RPMI8226 (cell line): ENCODE results near the gene HOXD3.
A peak's percentile ranks its signal among the peaks of the same experiment; 100 is the strongest.

Experiments used
- DNase-seq: peaks from one replicate; pipeline ENCODE4 v3.0.0-alpha.2; 2015

HOXD3 gene

GRCh38 chr2:176165370-176166050, 8.4 kb downstream of the HOXD3 start:
- no peak for DNase-seq

DNA sequence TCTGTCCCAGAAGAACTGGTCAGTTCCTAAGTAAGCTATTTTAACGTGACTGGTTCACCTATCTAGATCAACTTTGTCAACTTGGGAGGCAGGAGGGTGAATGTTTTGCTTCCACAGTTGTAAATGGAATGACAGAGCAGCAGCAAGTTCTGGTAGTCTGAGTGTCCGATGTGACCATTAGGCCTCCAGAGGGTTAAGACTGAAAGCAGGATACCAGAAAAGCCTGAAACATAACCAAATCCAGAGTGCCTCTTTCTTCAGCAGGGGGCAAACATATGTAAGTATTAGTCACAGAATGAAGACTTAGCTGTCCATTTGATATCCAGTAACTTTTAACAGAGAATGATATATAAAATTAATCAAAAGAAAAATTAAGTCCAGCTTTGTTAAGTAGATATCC, 9.2 kb downstream of the HOXD3 start:
- no peak for DNase-seq

DNA sequence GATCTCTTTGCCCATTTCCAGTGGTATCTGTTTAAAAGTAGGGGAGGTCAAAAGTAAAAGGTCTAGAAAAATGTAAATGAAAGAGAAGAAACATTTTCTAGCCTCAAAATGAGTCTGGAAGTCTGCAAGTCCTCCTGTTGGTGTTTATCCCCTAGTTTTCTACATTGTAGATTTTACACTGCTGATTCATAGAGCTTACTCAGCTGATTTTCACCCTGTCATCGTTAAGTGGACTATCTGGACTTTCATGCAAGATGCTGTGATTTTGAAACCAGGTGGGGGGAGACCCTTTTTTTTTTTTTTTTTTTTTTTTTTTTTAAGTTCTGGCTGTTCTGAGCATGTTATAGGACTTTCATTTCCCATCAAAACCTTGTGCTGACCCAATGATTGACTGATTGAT, 10.3 kb downstream of the HOXD3 start:
- DNase-seq = no peak

DNA sequence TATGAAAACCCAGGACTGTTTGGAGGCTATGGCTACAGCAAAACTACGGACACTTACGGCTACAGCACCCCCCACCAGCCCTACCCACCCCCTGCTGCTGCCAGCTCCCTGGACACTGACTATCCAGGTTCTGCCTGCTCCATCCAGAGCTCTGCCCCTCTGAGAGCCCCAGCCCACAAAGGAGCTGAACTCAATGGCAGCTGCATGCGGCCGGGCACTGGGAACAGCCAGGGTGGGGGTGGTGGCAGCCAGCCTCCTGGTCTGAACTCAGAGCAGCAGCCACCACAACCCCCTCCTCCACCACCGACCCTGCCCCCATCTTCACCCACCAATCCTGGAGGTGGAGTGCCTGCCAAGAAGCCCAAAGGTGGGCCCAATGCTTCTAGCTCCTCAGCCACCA, 12.1 kb downstream of the HOXD3 start:
- no peak for DNase-seq

- DNase-seq = no peak
Measured at GRCh38 chr2:176169711-176170110, 12.6 kb downstream of the HOXD3 start.

- DNase-seq = no peak
Measured at GRCh38 chr2:176170602-176171305, 13.6 kb downstream of the HOXD3 start.

- DNase-seq = no peak
Measured at GRCh38 chr2:176171351-176172006, 14.4 kb downstream of the HOXD3 start.

DNA sequence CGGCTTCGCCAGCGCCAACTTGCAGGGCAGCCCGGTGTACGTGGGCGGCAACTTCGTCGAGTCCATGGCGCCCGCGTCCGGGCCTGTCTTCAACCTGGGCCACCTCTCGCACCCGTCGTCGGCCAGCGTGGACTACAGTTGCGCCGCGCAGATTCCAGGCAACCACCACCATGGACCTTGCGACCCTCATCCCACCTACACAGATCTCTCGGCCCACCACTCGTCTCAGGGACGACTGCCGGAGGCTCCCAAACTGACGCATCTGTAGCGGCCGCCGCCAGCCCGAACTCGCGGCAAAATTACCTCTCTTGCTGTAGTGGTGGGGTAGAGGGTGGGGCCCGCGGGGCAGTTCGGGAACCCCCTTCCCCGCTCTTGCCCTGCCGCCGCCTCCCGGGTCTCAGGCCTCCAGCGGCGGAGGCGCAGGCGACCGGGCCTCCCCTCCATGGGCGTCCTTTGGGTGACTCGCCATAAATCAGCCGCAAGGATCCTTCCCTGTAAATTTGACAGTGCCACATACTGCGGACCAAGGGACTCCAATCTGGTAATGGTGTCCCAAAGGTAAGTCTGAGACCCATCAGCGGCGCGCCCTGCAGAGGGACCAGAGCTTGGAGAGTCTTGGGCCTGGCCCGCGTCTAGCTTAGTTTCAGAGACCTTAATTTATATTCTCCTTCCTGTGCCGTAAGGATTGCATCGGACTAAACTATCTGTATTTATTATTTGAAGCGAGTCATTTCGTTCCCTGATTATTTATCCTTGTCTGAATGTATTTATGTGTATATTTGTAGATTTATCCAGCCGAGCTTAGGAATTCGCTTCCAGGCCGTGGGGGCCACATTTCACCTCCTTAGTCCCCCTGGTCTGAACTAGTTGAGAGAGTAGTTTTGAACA, 15.1 kb downstream of the HOXD3 start:
- no peak for DNase-seq

DNA sequence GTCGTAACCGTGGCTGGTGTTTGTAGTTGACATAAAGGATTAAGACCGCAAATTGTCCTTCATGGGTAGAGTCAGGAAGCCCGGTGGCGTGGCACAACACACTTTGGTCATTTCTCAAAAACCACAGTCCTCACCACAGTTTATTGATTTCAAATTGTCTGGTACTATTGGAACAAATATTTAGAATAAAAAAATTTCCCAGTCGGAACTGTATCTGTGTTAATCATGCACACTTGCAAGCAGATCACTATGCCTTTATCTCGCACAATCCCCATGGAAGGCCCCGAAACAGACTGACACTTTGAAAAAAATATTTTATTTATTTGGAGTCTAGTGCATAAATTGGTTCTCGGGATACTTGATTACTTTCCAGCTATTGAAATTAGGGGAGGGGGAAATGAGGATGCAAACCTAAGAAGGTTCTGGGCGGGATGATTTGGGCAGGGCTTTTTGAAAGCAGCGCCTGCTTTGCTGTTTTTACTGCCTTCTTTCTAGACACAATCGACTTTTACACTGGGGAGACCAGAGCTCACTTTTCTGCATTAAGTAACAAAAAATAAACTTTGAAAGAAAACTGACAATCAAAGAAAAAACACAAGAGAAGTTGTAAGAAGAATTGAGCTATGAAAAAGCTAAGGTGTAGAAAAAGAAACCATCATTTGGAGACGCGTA, 15.9 kb downstream of the HOXD3 start:
- DNase-seq = no peak

DNA sequence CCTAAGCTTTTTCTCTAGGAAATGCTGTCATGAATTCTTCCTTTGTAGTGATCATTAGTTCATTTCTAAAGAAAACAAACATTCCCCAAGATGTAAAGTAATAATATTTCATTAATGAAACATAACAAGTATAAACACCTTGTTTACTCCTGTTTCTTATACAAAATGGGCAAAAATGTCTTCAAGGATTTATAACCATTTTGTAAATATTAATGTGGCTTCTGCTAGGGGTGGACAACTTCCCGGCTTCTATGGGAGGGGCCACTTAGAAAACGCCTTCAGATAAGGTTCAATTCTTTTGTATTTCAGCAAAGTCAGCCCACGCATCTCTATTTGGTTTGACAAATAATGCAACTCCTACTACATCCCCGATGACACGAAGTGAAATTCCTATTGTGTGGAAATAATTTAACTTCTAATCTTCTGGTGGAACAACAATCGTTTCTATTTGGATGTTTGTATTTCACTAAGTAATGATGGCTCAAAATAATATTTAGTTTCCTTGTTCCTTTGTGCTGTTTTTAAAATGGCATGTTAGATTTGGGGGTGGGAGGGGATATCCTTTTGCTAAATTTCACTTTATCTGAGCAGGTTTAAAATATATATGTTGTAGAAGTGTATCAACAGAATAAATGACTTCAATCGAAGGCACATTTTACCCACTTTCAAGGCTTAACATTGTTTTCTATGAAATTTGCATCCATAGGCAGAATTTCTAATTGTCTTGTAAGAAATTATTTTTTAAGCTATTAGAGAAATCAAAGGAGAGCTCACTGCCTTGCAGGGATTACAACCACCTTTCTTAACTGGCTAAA, 16.7 kb downstream of the HOXD3 start:
- no peak for DNase-seq

GRCh38 chr2:176174382-176174823, 17.3 kb downstream of the HOXD3 start:
- DNase-seq = no peak

- DNase-seq = peak; percentile 19
Measured at GRCh38 chr2:176174824-176175708, 18.0 kb downstream of the HOXD3 start.

DNA sequence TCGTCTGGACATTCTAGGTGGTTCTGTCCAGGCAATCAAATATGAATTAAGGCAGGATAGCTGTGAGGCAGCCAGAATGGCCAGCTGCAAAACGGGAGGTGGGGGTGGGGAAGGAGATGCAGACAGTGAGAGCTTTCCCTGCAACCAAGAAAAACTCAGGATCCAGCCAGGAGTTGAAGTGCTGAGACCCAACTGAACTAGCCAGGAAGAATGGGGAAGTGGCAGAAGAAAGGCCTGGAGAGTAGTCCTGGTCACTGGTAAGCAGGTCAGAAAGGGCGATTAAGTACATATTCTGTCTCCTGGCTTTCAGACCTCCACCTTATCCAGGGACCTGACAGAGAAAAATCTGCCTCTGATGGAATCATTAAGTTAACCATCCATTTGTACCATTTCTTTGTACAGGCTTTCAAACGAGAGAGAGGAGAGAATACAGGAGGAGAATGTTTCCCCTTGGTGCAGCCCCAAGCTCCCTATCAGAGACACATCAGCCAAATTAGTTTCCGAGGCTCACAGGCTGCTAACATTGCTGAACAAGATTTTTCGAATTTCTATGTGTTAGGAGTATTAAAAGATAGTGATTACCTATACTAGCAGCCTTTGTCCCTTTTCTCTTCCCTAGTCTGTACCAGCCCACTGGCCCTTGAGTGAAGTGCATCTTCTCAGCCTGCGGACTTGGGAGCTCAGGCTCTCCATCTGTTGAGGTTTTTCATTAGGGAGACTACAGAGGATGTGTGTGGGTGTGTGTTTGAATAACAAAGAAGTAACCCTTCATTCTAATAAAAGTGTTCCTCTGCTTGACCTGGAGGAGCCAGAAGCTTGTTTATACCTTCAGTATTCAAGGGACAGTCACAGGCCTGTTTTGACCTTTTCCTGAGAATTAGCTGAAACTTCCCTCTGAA, 18.9 kb downstream of the HOXD3 start:
- DNase-seq = no peak

GRCh38 chr2:176177580-176178037, 20.5 kb downstream of the HOXD3 start:
- DNase-seq = no peak

DNA sequence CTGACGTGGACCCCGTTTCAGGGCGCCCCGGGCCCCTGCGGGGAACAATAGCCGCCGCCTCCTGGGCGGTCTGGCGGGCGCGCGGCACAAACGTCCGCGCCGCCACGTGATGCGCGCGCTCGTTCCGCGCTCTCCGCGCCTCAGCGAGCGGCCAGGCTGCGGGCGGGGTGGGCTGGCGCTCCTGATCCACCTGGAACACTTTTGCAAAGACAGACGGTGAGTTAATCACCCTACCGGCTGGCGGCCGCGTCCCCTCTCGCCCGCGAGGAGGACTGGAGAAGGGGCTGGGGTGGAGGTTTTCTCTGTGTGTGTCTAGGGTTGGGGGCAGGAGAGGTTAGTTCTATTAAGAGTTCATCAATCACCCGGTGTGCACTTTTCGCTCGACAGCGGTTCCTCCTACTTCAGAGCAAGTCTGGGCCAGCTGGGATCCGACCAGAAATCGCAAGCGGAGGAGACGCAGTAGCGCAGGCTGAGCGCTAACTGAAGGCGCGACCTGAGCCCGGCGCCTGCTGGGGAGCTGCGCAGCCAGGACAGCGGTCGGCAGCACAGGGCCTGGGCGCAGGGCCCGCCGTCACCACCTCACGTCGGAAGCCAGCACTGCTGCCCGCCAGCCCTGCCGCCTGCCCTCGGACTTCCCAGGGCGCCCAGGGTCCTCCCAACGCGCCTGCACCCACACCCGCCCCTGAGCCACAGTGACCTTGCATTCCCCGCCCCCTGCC, 21.1 kb downstream of the HOXD3 start:
- DNase-seq = no peak

DNA sequence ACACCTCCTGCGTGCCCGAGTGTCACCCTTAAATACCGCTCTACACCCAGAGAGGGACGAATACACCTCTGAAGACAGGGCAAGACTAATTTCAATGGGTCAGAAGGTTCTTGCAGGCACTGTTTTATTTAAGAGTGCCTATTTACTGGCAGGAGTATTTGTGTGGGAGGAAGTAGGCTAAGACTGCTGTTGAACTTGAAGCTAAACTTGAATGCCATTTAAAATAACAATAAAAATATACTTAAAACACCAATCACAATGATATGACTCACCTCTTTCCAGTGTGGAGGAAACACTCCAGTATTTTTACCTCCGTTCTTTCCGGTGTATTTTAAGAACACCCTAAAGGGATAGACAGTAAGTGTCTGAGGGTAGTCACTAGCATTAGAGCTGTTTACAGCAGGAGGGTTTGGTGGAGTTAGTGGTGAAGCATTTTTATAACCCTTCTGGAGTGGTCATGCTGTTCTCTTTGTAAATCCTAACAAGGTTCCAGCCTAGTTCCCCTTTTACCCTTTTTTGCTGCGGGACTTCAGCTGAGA, 21.7 kb downstream of the HOXD3 start:
- no peak for DNase-seq

- DNase-seq = no peak
Measured at GRCh38 chr2:176181551-176181950, 24.4 kb downstream of the HOXD3 start.

DNA sequence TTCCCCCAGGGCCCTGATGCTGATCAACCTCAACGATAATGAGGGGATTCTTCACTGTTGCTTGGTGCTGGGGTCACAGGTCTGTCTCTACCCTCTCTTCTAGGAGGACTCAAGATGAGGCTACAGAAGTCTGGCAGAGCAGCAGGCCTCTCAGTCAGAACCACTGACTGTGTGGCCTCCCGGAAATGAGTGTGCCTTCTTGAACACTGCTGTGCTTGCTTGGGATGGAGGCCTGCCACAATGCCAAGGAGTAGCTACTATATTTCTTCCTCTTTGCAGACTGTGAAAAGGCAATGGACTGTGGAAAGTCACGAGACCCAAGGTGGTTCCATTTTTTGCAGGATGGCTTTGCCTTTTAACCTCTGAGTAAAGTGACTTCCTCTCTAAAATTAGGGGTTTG, 25.6 kb downstream of the HOXD3 start:
- DNase-seq = no peak
